ENCODE data around the gene GRB10. TPM values are rescaled to one million over a fixed set of nuclear protein-coding genes. Genes with fewer than 3 reads are reported as not detected.
"Not testable (repeated sequence)": the region's sequence is repeated elsewhere in the genome, so short reads cannot be mapped to it uniquely, and the experiment has no call there.

Gene GRB10
- total and polyA plus RNA-seq, 2 of the 8 experiments (the other 6 are each of a cell fraction or from before 2014, with no cell fraction given), result 35.7 to 97.0 TPM

DNA sequence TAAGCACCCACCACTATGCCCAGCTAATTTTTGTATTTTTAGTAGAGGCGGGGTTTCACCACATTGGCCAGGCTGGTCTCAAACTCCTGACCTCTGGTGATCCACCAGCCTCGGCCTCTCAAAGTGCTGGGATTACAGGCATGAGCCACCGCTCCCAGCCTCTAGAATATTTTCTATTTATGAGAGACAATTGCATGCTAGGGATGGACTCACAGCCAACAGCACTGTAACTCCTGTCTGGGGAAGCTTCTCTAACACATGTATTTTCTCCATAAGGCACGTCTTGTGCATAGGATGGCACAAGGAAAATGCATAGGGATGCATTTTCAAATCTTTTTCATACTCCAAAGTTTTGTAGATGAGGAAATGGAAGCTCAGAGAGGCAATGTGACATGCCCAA is 237.1 kb downstream of the GRB10 start:
- H3K18ac ChIP-seq (ENCODE audit: extremely low read depth, low read length); FAIRE-seq; H3K27ac ChIP-seq (ENCODE audit: low read depth, low read length); H3K27me3 ChIP-seq (replicated peaks in 1 of 4; ENCODE audit: control insufficient read depth in 3 of 4, extremely low read depth in 1 of 4, insufficient read depth in 3 of 4, low read length in 3 of 4); H2BK120ac ChIP-seq (replicated peaks; ENCODE audit: low read depth, low read length); POLR2A ChIA-PET (ENCODE audit: partially characterized antibody); H2BK5ac ChIP-seq (ENCODE audit: low read depth, low read length); H2BK15ac ChIP-seq (ENCODE audit: low read length); H3K4me3 ChIP-seq (ENCODE audit: extremely low read depth in 1 of 4, insufficient read depth in 2 of 4, low read depth in 3 of 4, low read length in 4 of 4); H3K9ac ChIP-seq (replicated peaks in 1 of 4; ENCODE audit: extremely low read depth in 1 of 4, low read depth in 3 of 4, low read length in 3 of 4); H4K5ac ChIP-seq (ENCODE audit: insufficient read length, low read depth, low read length); H3K14ac ChIP-seq (ENCODE audit: insufficient read length); H2BK12ac ChIP-seq (ENCODE audit: low read depth, low read length); H3K56ac ChIP-seq (replicated peaks; ENCODE audit: insufficient read length, low read depth, low read length); H3K79me1 ChIP-seq (ENCODE audit: low read depth, low read length); H4K20me1 ChIP-seq (replicated peaks in 1 of 2; ENCODE audit: control insufficient read depth in 1 of 2, insufficient read depth in 2 of 2, low read length in 2 of 2); H4K8ac ChIP-seq (ENCODE audit: extremely low read depth, insufficient read depth, low read length); H2AK5ac ChIP-seq (ENCODE audit: low read depth, low read length); H3K4me2 ChIP-seq (ENCODE audit: insufficient read depth in 1 of 2, low read depth in 2 of 2, low read length in 2 of 2); H4K91ac ChIP-seq (replicated peaks; ENCODE audit: insufficient read length, low read length); H3K79me2 ChIP-seq (ENCODE audit: control insufficient read depth in 1 of 2, insufficient read depth in 2 of 2, low read length in 2 of 2); H3K4ac ChIP-seq (replicated peaks; ENCODE audit: insufficient read length, low read depth, low read length); H3K9me3 ChIP-seq (ENCODE audit: insufficient read depth in 2 of 2, low read depth in 1 of 2, low read length in 1 of 2); H3K23ac ChIP-seq (ENCODE audit: insufficient read length); H3K23me2 ChIP-seq (ENCODE audit: low read depth, low read length); DNase-seq (ENCODE audit: low read depth in 1 of 2, low spot score in 2 of 2); H2AFZ ChIP-seq (ENCODE audit: low read length); H3K4me1 ChIP-seq (replicated peaks in 1 of 4; ENCODE audit: control insufficient read depth in 3 of 4, insufficient read depth in 4 of 4, low read length in 3 of 4); H2BK20ac ChIP-seq (ENCODE audit: low read length); H3K36me3 ChIP-seq (ENCODE audit: control insufficient read depth in 2 of 4, insufficient read depth in 4 of 4, low read length in 3 of 4): not testable (repeated sequence)
- 92% methylated on average over 3 of the region's 4 CpGs; no CpG with 5 or more reads in 1 of the 2 experiments for WGBS, 2 experiments (ENCODE audit: extremely low coverage in 1 of 2, insufficient coverage in 1 of 2, insufficient read length in 1 of 2, insufficient replicate concordance in 2 of 2, low coverage in 1 of 2, low lambda C conversion rate in 2 of 2, missing lambda C conversion rate in 1 of 2)
- CTCF ChIA-PET (ENCODE audit: partially characterized antibody), result interaction anchor here (1.5 to 1.6 kb wide), 2 partner anchors 8 to 45 kb away, joined by 3 to 7 read pairs; no protein-coding TSS in a partner anchor

All from H1 (cell line).